Measurements from ENCODE around the gene LDLRAD4.
"Not testable (repeated sequence)": the region's sequence is repeated elsewhere in the genome, so short reads cannot be mapped to it uniquely, and the experiment has no call there.

LDLRAD4 gene

GRCh38 chr18:13313006-13313686 is 94.6 kb downstream of the LDLRAD4 start:
- no peak for DNase-seq

- DNase-seq = no peak
Observed at GRCh38 chr18:13315000-13315399, 96.4 kb downstream of the LDLRAD4 start.

GRCh38 chr18:13316063-13316462 is 97.5 kb downstream of the LDLRAD4 start:
- DNase-seq = no peak

GRCh38 chr18:13317801-13318200 is 99.2 kb downstream of the LDLRAD4 start:
- no peak for DNase-seq

- DNase-seq = no peak
Observed at GRCh38 chr18:13318731-13319501, 100.4 kb downstream of the LDLRAD4 start.

- no peak for DNase-seq
Observed at GRCh38 chr18:13319629-13320028, 101.1 kb downstream of the LDLRAD4 start.

- DNase-seq = no peak
Observed at GRCh38 chr18:13320096-13320495, 101.5 kb downstream of the LDLRAD4 start.

GRCh38 chr18:13320891-13321425 is 102.4 kb downstream of the LDLRAD4 start:
- DNase-seq = no peak

- DNase-seq = no peak
Observed at GRCh38 chr18:13321923-13322322, 103.4 kb downstream of the LDLRAD4 start.

- DNase-seq = no peak
Observed at GRCh38 chr18:13323186-13323585, 104.6 kb downstream of the LDLRAD4 start.

GRCh38 chr18:13324880-13325279 is 106.3 kb downstream of the LDLRAD4 start:
- DNase-seq = no peak

- no peak for DNase-seq
Observed at GRCh38 chr18:13328213-13328612, 109.7 kb downstream of the LDLRAD4 start.

GRCh38 chr18:13330996-13331395 is 112.4 kb downstream of the LDLRAD4 start:
- DNase-seq = no peak

GRCh38 chr18:13331846-13332245 is 113.3 kb downstream of the LDLRAD4 start:
- DNase-seq = no peak

GRCh38 chr18:13332874-13333273 is 114.3 kb downstream of the LDLRAD4 start:
- no peak for DNase-seq

GRCh38 chr18:13335903-13336302 is 117.3 kb downstream of the LDLRAD4 start:
- no peak for DNase-seq

- no peak for DNase-seq
Observed at GRCh38 chr18:13336841-13337240, 118.3 kb downstream of the LDLRAD4 start.

GRCh38 chr18:13337369-13337768 is 118.8 kb downstream of the LDLRAD4 start:
- no peak for DNase-seq

- no peak for DNase-seq
Observed at GRCh38 chr18:13338318-13338717, 119.8 kb downstream of the LDLRAD4 start.

- DNase-seq = no peak
Observed at GRCh38 chr18:13339653-13340052, 121.1 kb downstream of the LDLRAD4 start.

GRCh38 chr18:13346449-13346848 is 127.9 kb downstream of the LDLRAD4 start:
- not testable (repeated sequence) for DNase-seq

- DNase-seq = no peak
Observed at GRCh38 chr18:13353084-13353823, 134.7 kb downstream of the LDLRAD4 start.

- DNase-seq = no peak
Observed at GRCh38 chr18:13354402-13354801, 135.8 kb downstream of the LDLRAD4 start.

- no peak for DNase-seq
Observed at GRCh38 chr18:13356032-13356431, 137.5 kb downstream of the LDLRAD4 start.

All from NCI-H1694 (cell line).